ENCODE measurements around the gene TBK1. TPM values are rescaled to one million over a fixed set of nuclear protein-coding genes. Genes with fewer than 3 reads are reported as not detected.

The TBK1 gene
- total and polyA plus RNA-seq, 9 donors = 13.3 to 18.3 (median 14.1) TPM

- H3K4me1 ChIP-seq (ENCODE audit: control insufficient read depth, insufficient read depth, low read length) = no peaks in the 10 kb centered on the region
- no peaks in the 10 kb centered on the region for H3K27me3 ChIP-seq (ENCODE audit: control insufficient read depth, insufficient read depth, low read length)
- no peak overlapping the region for H3K27ac ChIP-seq (ENCODE audit: low read length)
- no peak for DNase-seq
- H3K9me3 ChIP-seq (replicated peaks; ENCODE audit: control insufficient read depth, low read depth, low read length) = no peaks in the 10 kb centered on the region
- H3K4me3 ChIP-seq (ENCODE audit: low read length) = no peak overlapping the region
- H3K36me3 ChIP-seq (ENCODE audit: control insufficient read depth, insufficient read depth, low read length) = peaks cover 33% of the 10 kb centered on the region
Measured at GRCh38 chr12:64418209-64418608, 33.7 kb upstream of the TBK1 start.

DNA sequence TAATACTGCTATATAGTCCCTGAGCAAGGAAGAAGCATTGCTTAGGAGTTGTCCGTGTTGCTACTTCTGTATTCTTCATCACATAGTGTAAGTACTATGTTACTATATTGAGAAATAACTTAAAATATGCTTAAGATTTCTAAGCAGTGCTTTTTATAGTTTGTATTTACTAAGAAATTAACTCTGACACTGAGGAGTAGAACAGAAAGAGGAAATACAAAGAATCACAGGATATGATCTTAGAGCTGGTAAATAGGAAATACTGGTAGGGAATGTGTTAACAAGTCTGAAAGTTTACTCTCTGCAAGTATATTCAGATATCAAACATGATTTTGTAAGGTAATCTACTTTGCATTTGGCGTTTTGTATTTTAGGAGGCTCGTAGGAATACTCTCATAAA, 32.2 kb upstream of the TBK1 start:
- Histone ChIP-seq H3K27me3 (ENCODE audit: control insufficient read depth, insufficient read depth, low read length) (no peaks in the 10 kb centered on the region), H3K36me3 (ENCODE audit: control insufficient read depth, insufficient read depth, low read length) (peaks cover 39% of the 10 kb centered on the region), H3K9me3 (replicated peaks; ENCODE audit: control insufficient read depth, low read depth, low read length) (no peaks in the 10 kb centered on the region), H3K4me3 (ENCODE audit: low read length) (no peak overlapping the region), H3K4me1 (ENCODE audit: control insufficient read depth, insufficient read depth, low read length) (no peaks in the 10 kb centered on the region), H3K27ac (ENCODE audit: low read length) (no peak overlapping the region)
- no peak for DNase-seq
- WGBS (ENCODE audit: insufficient coverage) = no CpG with 5 or more reads among the region's 3 CpGs

DNA sequence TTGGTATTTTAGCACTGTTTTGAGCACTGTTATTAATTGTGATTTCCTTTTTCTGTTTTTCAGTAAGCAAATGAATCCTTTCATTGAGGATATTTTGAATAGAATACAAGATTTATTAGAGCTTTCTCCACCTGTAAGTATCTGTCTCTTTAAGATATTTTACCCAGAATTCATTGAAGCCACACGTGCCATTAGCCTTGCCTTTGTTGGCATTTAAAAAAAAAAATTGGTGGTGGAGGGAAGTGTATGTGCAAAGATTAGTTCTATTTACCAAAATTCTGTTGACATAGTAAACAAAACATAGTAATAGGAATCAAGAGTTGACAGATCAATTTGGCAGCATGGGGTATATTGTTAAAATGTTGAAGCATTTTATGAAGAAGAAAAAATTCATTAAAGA, 23.9 kb upstream of the TBK1 start:
- DNase-seq = no peak
- WGBS (ENCODE audit: insufficient coverage) = no CpG with 5 or more reads among the region's 1 CpG
- H3K36me3 ChIP-seq (ENCODE audit: control insufficient read depth, insufficient read depth, low read length) = peaks cover 58% of the 10 kb centered on the region
- no peaks in the 10 kb centered on the region for H3K9me3 ChIP-seq (replicated peaks; ENCODE audit: control insufficient read depth, low read depth, low read length)
- H3K27ac ChIP-seq (ENCODE audit: low read length) = no peak overlapping the region
- H3K4me1 ChIP-seq (ENCODE audit: control insufficient read depth, insufficient read depth, low read length) = no peaks in the 10 kb centered on the region
- H3K4me3 ChIP-seq (ENCODE audit: low read length) = no peak overlapping the region
- no peaks in the 10 kb centered on the region for H3K27me3 ChIP-seq (ENCODE audit: control insufficient read depth, insufficient read depth, low read length)

DNA sequence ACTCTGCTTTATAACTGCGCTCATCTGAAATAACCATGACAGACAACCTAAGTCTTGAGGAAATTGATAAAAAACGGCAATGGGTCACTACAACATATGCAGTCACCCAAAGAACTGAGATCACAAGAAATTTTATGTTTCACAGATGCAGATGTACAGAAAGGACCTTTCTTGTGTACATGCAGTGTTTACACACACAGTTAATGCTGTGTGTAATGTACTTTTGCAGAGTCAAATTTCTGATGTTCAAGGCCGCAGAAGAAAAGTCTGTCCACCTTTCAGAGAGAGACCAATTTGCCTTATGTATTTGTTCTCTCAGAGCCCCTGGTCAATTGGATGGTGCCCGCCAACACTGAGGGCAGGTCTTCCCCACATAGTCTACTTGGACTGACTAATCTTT, 23.0 kb upstream of the TBK1 start:
- Histone ChIP-seq H3K4me3 (ENCODE audit: low read length) (no peak overlapping the region), H3K27me3 (ENCODE audit: control insufficient read depth, insufficient read depth, low read length) (no peaks in the 10 kb centered on the region), H3K27ac (ENCODE audit: low read length) (no peak overlapping the region), H3K9me3 (replicated peaks; ENCODE audit: control insufficient read depth, low read depth, low read length) (no peaks in the 10 kb centered on the region), H3K4me1 (ENCODE audit: control insufficient read depth, insufficient read depth, low read length) (no peaks in the 10 kb centered on the region), H3K36me3 (ENCODE audit: control insufficient read depth, insufficient read depth, low read length) (peaks cover 55% of the 10 kb centered on the region)
- no peak for DNase-seq
- WGBS (ENCODE audit: insufficient coverage) = 100% methylated on average over 1 of the region's 4 CpGs

DNA sequence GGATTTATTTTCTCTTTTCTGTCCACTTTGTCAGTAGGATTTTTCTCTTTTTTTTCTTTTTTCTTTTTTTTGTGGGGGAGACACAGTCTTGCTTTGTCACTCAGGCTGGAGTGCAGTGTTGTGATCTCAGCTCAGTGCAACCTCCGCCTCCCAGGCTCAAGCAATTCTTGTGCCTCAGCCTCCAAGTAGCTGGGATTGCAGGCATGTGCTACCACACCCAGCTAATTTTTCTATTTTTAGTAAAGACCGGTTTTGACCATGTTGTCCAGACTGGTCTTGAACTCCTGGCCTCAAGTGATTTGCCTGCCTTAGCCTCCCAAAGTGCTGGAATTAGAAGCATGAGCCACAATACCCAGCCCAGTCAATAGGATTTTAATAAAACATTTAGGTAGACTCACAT, 21.0 kb upstream of the TBK1 start:
- Histone ChIP-seq H3K27ac (ENCODE audit: low read length) (no peak overlapping the region), H3K9me3 (replicated peaks; ENCODE audit: control insufficient read depth, low read depth, low read length) (no peaks in the 10 kb centered on the region), H3K4me1 (ENCODE audit: control insufficient read depth, insufficient read depth, low read length) (no peaks in the 10 kb centered on the region), H3K27me3 (ENCODE audit: control insufficient read depth, insufficient read depth, low read length) (no peaks in the 10 kb centered on the region), H3K36me3 (ENCODE audit: control insufficient read depth, insufficient read depth, low read length) (peaks cover 55% of the 10 kb centered on the region), H3K4me3 (ENCODE audit: low read length) (no peak overlapping the region)
- DNase-seq = no peak
- no CpG with 5 or more reads among the region's 2 CpGs for whole genome bisulfite sequencing (ENCODE audit: insufficient coverage)

GRCh38 chr12:64431791-64432190, 20.1 kb upstream of the TBK1 start:
- H3K36me3 ChIP-seq (ENCODE audit: control insufficient read depth, insufficient read depth, low read length) = peaks cover 54% of the 10 kb centered on the region
- H3K27me3 ChIP-seq (ENCODE audit: control insufficient read depth, insufficient read depth, low read length) = no peaks in the 10 kb centered on the region
- H3K9me3 ChIP-seq (replicated peaks; ENCODE audit: control insufficient read depth, low read depth, low read length) = no peaks in the 10 kb centered on the region
- H3K4me3 ChIP-seq (ENCODE audit: low read length) = no peak overlapping the region
- H3K4me1 ChIP-seq (ENCODE audit: control insufficient read depth, insufficient read depth, low read length) = no peaks in the 10 kb centered on the region
- no peak overlapping the region for H3K27ac ChIP-seq (ENCODE audit: low read length)
- no CpG with 5 or more reads among the region's 4 CpGs for WGBS (ENCODE audit: insufficient coverage)
- DNase-seq = no peak

GRCh38 chr12:64433915-64434314, 18.0 kb upstream of the TBK1 start:
- Histone ChIP-seq H3K4me1 (ENCODE audit: control insufficient read depth, insufficient read depth, low read length) (no peaks in the 10 kb centered on the region), H3K36me3 (ENCODE audit: control insufficient read depth, insufficient read depth, low read length) (peaks cover 53% of the 10 kb centered on the region)
- WGBS (ENCODE audit: insufficient coverage) = 100% methylated on average over 2 of the region's 5 CpGs

DNA sequence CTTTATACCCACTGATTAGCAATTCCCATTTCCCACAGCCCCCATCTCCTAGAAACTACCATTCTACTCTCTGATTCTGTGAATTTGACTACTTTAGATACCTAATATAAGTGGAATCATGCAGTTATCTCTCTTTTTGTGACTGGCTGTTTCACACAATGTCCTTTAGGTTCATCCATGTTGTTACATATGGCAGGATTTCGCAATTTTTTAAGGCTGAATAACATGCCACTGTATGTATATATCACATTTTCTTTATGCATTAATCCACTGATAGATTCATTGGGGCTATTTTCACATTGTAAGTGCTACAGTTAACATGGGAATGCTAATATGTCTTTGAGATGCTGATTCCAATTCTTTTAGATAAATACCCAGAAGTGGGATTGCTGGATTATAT, 11.8 kb upstream of the TBK1 start:
- peaks cover 43% of the 10 kb centered on the region for H3K36me3 ChIP-seq (ENCODE audit: control insufficient read depth, insufficient read depth, low read length)
- WGBS (ENCODE audit: insufficient coverage) = no CpG with 5 or more reads among the region's 1 CpG

More at GRCh38 chr12:64433915-64434314, 18.0 kb upstream of the TBK1 start:
- Histone ChIP-seq H3K27me3 (ENCODE audit: control insufficient read depth, insufficient read depth, low read length) (no peaks in the 10 kb centered on the region), H3K9me3 (replicated peaks; ENCODE audit: control insufficient read depth, low read depth, low read length) (no peaks in the 10 kb centered on the region), H3K4me3 (ENCODE audit: low read length) (no peak overlapping the region), H3K27ac (ENCODE audit: low read length) (no peak overlapping the region)
- no peak for DNase-seq

DNA sequence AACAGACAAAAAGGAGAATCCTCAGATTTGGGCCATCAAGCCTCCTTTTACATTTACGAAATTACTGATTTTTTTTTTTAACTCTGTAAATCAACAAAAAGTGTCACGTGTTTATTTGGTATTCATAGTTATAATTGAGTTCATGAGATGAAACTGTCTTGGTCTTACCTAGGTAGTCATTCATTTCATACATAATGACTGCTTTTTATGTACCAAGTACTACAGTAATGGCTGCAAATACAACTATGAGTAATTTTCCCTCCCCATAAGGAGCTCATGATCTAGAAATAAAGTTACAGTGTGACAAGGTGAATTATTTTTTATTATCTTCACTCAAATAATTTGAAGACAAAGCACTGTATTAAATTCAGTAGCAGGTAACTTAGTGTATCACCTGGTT, 6.4 kb upstream of the TBK1 start:
- no CpG with 5 or more reads among the region's 2 CpGs for WGBS (ENCODE audit: insufficient coverage)

More for the DNA sequence above, 11.8 kb upstream of the TBK1 start:
- Histone ChIP-seq H3K4me1 (ENCODE audit: control insufficient read depth, insufficient read depth, low read length) (no peaks in the 10 kb centered on the region), H3K9me3 (replicated peaks; ENCODE audit: control insufficient read depth, low read depth, low read length) (no peaks in the 10 kb centered on the region), H3K4me3 (ENCODE audit: low read length) (no peak overlapping the region), H3K27ac (ENCODE audit: low read length) (no peak overlapping the region), H3K27me3 (ENCODE audit: control insufficient read depth, insufficient read depth, low read length) (no peaks in the 10 kb centered on the region)
- DNase-seq = no peak

DNA sequence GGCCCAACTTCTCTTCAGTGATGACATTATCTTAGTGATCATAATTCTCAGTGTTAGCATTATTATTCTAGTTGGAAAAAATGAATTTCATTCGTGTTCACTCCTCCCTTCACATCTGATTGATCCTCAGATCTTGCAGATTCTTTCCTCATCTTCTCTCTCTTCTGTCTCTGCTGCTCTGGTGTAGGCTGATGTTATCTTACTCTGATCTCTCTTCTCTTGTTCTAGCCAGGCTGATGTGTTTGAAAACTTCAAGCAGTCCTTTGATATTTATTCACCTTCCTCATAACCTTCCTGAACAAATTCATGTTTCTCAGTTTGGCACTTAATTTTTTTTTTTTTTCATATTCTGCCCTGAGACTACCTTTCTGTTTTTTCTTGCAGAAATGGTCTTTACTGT, 5.6 kb upstream of the TBK1 start:
- Histone ChIP-seq H3K27ac (ENCODE audit: low read length) (no peak overlapping the region), H3K27me3 (ENCODE audit: control insufficient read depth, insufficient read depth, low read length) (no peaks in the 10 kb centered on the region), H3K36me3 (ENCODE audit: control insufficient read depth, insufficient read depth, low read length) (peaks cover 30% of the 10 kb centered on the region), H3K4me1 (ENCODE audit: control insufficient read depth, insufficient read depth, low read length) (peaks cover 4% of the 10 kb centered on the region), H3K9me3 (replicated peaks; ENCODE audit: control insufficient read depth, low read depth, low read length) (no peaks in the 10 kb centered on the region), H3K4me3 (ENCODE audit: low read length) (no peak overlapping the region)
- no CpG with 5 or more reads among the region's 1 CpG for WGBS (ENCODE audit: insufficient coverage)
- no peak for DNase-seq

More for the DNA sequence above, 6.4 kb upstream of the TBK1 start:
- Histone ChIP-seq H3K36me3 (ENCODE audit: control insufficient read depth, insufficient read depth, low read length) (peaks cover 30% of the 10 kb centered on the region), H3K4me1 (ENCODE audit: control insufficient read depth, insufficient read depth, low read length) (no peaks in the 10 kb centered on the region), H3K27me3 (ENCODE audit: control insufficient read depth, insufficient read depth, low read length) (no peaks in the 10 kb centered on the region), H3K4me3 (ENCODE audit: low read length) (no peak overlapping the region), H3K9me3 (replicated peaks; ENCODE audit: control insufficient read depth, low read depth, low read length) (no peaks in the 10 kb centered on the region), H3K27ac (ENCODE audit: low read length) (no peak overlapping the region)
- DNase-seq = no peak

GRCh38 chr12:64450057-64450640, 1.8 kb upstream of the TBK1 start:
- no CpG with 5 or more reads among the region's 2 CpGs for WGBS (ENCODE audit: insufficient coverage)
- no peak for DNase-seq
- H3K9me3 ChIP-seq (replicated peaks; ENCODE audit: control insufficient read depth, low read depth, low read length) = no peaks in the 10 kb centered on the region
- H3K4me3 ChIP-seq (ENCODE audit: low read length) = no peak overlapping the region
- H3K4me1 ChIP-seq (ENCODE audit: control insufficient read depth, insufficient read depth, low read length) = peaks cover 4% of the 10 kb centered on the region
- H3K36me3 ChIP-seq (ENCODE audit: control insufficient read depth, insufficient read depth, low read length) = peaks cover 12% of the 10 kb centered on the region
- H3K27ac ChIP-seq (ENCODE audit: low read length) = no peak overlapping the region
- H3K27me3 ChIP-seq (ENCODE audit: control insufficient read depth, insufficient read depth, low read length) = no peaks in the 10 kb centered on the region

Data from muscle of leg (tissue), 11 donors.